Measurements from ENCODE around the gene TNFRSF13B. TPM values are rescaled to one million over a fixed set of nuclear protein-coding genes. Genes with fewer than 3 reads are reported as not detected.
A peak's percentile ranks its signal among the peaks of the same experiment; 100 is the strongest.
"Not testable (repeated sequence)": the region's sequence is repeated elsewhere in the genome, so short reads cannot be mapped to it uniquely, and the experiment has no call there.

The TNFRSF13B gene
- total and polyA plus RNA-seq, 7 donors, result not detected

- Histone ChIP-seq H3K4me1 (no peaks in the 10 kb centered on the region), H3K36me3 (ENCODE audit: insufficient read depth in 1 of 2, low read depth in 1 of 2) (no peaks in the 10 kb centered on the region), H3K9me3 (no peaks in the 10 kb centered on the region), H3K27me3 (ENCODE audit: insufficient read depth in 3 of 3, low read length in 2 of 3) (no peaks in the 10 kb centered on the region), H3K4me3 (no peak overlapping the region), H3K27ac (no peak overlapping the region)
- intact Hi-C loops (cut with DNase I), result loop anchor here in 1 of 2 donors (5.0 kb wide), 1 partner anchor 64 kb away; no protein-coding TSS in a partner anchor
- no peak for ATAC-seq
- TF ChIP-seq, protein P1, sequence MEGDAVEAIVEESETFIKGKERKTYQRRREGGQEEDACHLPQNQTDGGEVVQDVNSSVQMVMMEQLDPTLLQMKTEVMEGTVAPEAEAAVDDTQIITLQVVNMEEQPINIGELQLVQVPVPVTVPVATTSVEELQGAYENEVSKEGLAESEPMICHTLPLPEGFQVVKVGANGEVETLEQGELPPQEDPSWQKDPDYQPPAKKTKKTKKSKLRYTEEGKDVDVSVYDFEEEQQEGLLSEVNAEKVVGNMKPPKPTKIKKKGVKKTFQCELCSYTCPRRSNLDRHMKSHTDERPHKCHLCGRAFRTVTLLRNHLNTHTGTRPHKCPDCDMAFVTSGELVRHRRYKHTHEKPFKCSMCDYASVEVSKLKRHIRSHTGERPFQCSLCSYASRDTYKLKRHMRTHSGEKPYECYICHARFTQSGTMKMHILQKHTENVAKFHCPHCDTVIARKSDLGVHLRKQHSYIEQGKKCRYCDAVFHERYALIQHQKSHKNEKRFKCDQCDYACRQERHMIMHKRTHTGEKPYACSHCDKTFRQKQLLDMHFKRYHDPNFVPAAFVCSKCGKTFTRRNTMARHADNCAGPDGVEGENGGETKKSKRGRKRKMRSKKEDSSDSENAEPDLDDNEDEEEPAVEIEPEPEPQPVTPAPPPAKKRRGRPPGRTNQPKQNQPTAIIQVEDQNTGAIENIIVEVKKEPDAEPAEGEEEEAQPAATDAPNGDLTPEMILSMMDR (IDR thresholded peaks at IDR 0.05), result no peak
- WGBS, 3 donors, result 40 to 58% (median 55%) methylated on average over 1 of the region's 1 CpG
- no peak for DNase-seq
These were observed 14.5 kb upstream of the TNFRSF13B start for GRCh38 chr17:16986391-16986790.

GRCh38 chr17:16981928-16982327 lies 10.0 kb upstream of the TNFRSF13B start:
- H3K27me3 ChIP-seq (ENCODE audit: insufficient read depth in 3 of 3, low read length in 2 of 3), result peaks cover 0 to 9% (median 0%) of the 10 kb centered on the region in 3 donors
- no peak overlapping the region for H3K4me3 ChIP-seq
- no peaks in the 10 kb centered on the region for H3K36me3 ChIP-seq (ENCODE audit: insufficient read depth in 1 of 2, low read depth in 1 of 2)
- ATAC-seq, result no peak
- peak in 1 of 2 donors; percentile 35 for DNase-seq
- WGBS, 3 donors, result 78 to 92% (median 81%) methylated on average over 5 of the region's 5 CpGs
- H3K27ac ChIP-seq, result no peak overlapping the region
- H3K4me1 ChIP-seq, result no peaks in the 10 kb centered on the region
- TF ChIP-seq, protein P1 (IDR thresholded peaks at IDR 0.05), result no peak
- H3K9me3 ChIP-seq, result no peaks in the 10 kb centered on the region
- intact Hi-C loops (cut with DNase I), result no loop called here

DNA sequence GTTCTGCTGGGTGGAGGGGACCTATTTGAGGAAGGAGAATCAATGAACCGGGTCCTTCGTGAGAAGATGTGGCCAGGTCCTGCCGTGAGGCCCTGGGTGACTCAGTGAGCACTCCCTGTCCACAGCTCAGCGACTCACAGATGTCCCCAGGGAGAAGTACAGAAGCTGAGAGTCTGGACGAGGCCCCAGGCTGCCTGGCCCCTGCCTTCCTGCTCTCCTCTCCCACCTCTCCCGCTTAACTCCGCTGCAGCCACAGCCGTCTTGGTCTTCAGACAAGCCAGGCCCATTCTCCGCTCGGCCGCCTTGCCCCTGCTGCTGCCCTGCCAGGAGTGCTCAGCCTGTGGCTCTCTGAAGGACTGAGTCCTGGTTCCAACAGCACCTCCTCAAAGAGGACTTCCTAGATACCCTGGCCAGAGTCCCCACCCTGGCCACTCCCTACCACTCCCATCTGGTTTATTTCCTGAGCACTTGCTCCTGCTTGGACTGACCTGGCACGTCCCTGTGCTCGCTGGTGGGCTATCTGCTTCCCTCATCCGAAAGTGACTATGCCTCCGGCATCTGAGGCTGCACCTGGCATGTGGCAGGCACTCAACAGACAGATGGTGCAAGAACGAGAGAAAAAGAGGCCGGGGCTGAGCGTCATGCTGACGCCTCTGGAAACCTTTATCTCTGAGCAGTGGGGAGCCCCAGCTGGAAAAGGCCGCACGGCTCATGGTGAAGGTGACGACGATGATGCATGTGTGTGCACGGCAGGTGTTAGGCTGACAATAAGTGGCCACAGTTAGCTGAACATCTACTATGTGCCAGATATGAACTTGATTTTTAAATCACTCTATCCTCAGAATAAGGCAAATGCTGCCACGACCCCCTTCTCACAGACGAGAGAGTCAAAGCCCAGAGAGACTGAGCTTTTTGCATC lies 9.2 kb upstream of the TNFRSF13B start:
- Histone ChIP-seq H3K4me1 (no peaks in the 10 kb centered on the region), H3K4me3 (no peak overlapping the region), H3K27me3 (ENCODE audit: insufficient read depth in 3 of 3, low read length in 2 of 3) (peaks cover 0 to 15% (median 0%) of the 10 kb centered on the region in 3 donors), H3K36me3 (ENCODE audit: insufficient read depth in 1 of 2, low read depth in 1 of 2) (no peaks in the 10 kb centered on the region), H3K27ac (no peak overlapping the region), H3K9me3 (no peaks in the 10 kb centered on the region)
- intact Hi-C loops (cut with DNase I), result no loop called here
- no peak for ATAC-seq
- peak in 1 of 2 donors; percentile 40 for DNase-seq
- TF ChIP-seq, protein P1 (IDR thresholded peaks at IDR 0.05), result no peak
- WGBS, 3 donors, result 73 to 80% (median 78%) methylated on average over 26 of the region's 26 CpGs

DNA sequence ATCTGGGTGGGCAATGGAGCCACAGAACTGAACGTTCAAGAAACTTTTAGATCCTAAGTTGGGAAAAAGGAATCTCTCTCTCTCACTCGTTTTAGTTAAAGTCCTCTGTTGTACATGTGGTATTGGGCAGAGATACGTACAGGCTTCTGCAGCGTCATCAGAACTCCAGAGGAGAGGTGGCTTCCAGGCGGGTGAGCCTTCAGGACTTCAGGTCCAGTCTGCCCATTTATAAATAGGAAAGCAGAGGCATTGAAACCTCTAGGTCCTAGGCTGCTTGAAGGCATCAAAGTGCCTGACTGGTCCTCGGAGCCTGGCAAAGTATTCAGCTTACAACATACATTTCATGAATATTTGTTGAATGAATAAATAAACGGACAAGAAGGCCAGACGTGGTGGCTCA lies 8.1 kb upstream of the TNFRSF13B start:
- no peak overlapping the region for H3K4me3 ChIP-seq
- H3K4me1 ChIP-seq, result no peaks in the 10 kb centered on the region
- TF ChIP-seq, protein P1 (IDR thresholded peaks at IDR 0.05), result no peak
- DNase-seq (no peak), ATAC-seq (no peak)
- peaks cover 0 to 15% (median 0%) of the 10 kb centered on the region in 3 donors for H3K27me3 ChIP-seq (ENCODE audit: insufficient read depth in 3 of 3, low read length in 2 of 3)
- no peaks in the 10 kb centered on the region for H3K36me3 ChIP-seq (ENCODE audit: insufficient read depth in 1 of 2, low read depth in 1 of 2)
- intact Hi-C loops (cut with DNase I), result no loop called here
- 75 to 85% (median 80%) methylated on average over 8 of the region's 8 CpGs for WGBS, 3 donors
- H3K9me3 ChIP-seq, result no peaks in the 10 kb centered on the region
- no peak overlapping the region for H3K27ac ChIP-seq

DNA sequence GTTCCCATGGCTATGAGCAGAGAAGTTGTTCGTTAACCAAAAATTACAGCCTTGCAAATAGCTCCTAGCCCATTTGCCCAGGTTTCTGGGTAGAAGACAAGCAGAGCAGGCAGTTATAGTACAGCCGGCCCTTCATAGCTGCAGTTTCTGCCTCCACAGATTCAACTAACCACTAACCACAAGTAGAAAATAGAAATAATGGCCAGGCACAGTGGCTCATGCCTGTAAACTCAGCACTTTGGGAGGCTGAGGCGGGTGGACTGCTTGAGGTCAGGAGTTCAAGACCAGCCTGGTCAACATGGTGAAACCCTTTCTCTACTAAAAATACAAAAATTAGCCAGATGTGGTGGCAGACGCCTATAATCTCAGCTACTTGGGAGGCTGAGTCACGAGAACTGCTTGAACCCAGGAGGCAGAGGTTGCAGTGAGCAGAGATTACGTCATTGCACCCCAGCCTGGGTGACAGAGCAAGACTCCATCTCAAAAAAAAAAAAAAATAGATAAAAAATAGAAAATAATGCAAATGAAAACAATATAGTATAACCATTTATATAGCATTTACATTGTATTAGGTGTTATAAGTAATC lies 7.4 kb upstream of the TNFRSF13B start:
- WGBS, 3 donors, result 88 to 97% (median 90%) methylated on average over 6 of the region's 6 CpGs
- ATAC-seq; intact Hi-C loops (cut with DNase I); H3K36me3 ChIP-seq (ENCODE audit: insufficient read depth in 1 of 2, low read depth in 1 of 2); H3K4me1 ChIP-seq; H3K27ac ChIP-seq; H3K9me3 ChIP-seq; DNase-seq; H3K4me3 ChIP-seq: not testable (repeated sequence)
- peaks cover 0 to 15% (median 0%) of the 10 kb centered on the region in 3 donors for H3K27me3 ChIP-seq (ENCODE audit: insufficient read depth in 3 of 3, low read length in 2 of 3)
